HG03558 (cell line): ENCODE results near the gene BCCIP.

ENCODE experiments used
- ATAC-seq: cut with Tn5 transposase; IDR thresholded peaks from one replicate; pipeline ENCODE4 v1.9.1; 2021; ENCODE audit warnings: moderate number of reproducible peaks; ENCODE audit not compliant: unreplicated experiment; ENCODE audit errors: extremely low read depth

BCCIP gene

DNA sequence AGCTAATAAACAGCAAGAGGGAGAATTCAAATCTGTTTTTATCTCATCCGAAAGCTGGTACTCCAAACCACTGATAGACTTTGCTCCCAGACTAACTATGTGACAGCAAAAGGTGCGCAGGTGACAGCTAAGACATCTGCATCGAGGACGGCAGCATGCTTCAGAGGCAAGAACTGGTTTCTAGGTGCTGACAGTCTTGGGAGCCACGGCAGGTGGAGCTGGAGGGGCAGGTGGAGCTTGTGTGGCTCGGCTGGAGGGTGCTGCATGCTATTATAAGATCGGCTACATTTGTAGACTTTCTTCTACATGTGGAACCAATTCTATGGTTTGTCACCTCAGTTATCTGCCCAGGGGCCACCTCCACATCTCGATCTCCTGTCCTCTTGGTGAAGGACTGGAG lies 25.9 kb upstream of the BCCIP start:
- ATAC-seq, result no peak

DNA sequence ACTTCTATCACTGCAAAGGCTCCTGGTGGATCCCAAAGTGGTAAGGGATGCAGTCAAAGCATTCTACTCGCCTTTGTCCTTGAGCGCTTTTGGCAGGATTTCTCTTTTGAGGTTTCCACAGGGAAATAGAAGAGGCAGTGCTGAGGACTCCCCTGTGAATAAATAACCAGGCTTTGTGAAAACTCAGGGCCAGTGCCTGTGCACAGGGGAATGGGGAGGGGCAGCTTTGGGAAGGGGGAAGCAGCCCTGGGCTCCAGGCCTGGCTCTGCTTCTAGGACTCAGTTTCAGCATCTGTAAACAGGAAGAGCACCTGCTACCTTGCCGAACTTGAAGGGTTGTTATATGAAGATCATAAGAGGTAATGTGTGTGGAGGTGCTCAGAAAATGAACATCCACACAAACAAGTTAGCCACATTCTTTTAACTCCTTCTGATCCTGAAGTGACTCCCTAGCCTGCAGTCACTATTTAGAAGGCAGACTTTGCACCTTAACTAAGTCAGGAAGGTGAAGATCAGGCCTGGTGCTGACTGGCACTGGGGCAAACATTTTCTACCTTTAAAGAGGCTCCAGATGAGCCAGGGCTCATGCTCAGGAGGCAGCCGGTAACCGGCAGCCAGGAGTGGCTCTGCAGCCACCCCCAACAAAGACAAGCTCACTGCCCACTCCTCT lies 25.2 kb upstream of the BCCIP start:
- ATAC-seq, result no peak

DNA sequence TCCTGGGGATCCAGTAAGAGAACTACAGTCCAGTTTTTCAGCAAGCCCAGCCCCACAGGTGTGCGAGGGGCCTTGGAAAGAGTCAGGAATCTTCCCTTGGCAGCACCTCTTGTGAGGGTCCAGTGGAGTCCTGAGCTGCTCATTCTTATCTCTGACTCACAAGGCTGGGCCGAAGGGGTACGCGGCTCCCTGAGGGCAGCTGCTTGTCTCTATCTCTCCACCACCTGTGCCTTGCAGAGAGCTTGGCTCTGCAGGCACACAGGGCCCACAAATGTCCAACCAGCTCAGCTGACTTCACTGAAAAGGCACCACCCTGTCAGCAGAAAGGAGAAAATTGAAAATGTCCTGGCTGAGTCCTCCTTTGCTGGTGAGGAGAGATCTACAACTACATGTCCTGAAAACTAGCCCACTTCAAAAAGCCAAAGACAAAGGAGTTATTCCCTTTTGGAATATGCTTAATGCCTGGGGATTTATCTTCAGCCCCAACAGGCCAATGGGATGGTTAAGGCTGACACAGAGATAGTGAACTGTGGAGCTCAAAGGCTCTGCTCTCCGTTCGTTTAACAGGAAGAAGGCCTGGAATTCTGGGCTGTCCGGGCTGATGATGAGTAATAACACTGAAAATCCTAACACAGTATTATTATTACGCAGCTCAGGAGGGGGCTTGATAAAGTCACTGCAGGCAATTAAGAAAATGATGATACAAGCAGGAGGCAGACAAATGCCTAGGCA lies 23.7 kb upstream of the BCCIP start:
- no peak for ATAC-seq

DNA sequence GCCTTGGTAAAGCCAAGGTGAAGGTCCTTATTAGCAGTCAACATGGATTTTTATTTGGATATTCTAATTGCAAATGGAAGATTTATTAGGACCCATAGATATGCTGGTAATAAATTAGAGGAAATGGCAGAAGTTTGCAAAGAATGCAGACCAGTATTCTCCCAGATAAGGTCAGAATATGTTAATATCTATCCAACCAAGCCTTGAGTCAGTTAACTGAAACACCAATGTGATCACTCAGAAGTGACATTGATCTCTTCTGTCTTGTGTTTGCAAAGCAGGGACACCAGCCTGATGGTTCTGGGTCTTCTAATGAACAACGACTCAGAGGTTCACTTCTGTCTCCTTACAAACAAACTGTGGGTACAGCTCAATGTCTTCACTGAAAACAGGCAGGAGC lies 21.8 kb upstream of the BCCIP start:
- ATAC-seq, result no peak

DNA sequence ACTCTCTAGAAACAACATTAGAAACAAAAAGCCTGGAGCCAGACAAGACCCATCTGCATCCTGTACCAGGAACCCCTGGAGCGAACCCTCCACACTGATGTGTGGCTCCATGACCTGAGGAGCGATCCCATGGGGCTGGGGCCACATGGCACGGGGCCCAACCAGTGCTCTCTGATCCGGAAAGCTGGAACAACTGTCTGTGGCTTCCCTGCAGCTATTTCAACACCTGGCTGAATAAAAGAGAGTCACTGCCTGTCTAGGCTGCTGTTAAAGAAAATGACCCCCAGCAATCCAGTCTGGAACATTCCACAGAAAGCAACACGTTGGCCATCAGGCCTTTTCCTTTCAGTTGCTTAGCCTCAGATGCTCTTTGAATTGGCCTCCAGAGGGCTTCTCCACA lies 21.2 kb upstream of the BCCIP start:
- ATAC-seq, result no peak

GRCh38 chr10:125802739-125803138 lies 20.6 kb upstream of the BCCIP start:
- no peak for ATAC-seq

DNA sequence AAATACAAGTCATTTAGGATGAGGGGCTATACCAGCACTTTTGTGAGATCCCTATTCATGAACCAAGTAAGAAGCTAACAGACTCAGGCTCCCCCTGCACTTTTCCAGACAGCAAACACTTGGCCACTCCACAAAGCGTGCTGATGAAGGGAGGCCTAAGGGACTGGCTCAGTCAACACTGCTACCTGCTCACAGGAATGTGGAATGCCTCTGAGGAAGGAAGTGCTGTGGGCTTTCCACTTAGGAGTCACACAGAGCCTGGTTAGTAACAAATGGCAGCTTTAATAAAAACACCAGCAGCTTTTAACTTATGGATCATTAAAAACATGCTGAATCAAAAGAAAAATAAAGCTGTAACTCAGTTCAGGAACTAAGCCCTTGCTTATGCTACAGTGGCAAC lies 15.3 kb upstream of the BCCIP start:
- no peak for ATAC-seq

DNA sequence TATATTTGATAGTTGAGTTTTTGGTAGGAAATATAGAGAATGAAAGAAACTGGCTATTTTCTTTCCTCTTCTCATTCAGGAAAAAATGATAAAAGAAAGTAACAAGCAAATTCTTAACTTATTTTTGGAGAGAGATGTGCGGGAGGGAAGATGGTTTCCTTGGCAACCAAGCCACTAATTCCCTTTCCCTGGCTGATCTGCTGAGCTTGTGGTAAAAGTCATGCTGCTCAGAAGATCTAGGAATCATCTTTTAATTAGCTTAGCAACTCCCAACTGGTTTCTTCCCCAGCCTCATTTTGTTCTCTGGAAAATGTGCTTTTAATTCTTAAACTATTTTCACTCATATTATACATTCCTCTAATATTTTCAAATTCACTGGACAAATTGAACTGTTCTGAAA lies 12.1 kb upstream of the BCCIP start:
- no peak for ATAC-seq

GRCh38 chr10:125812128-125812750 lies 11.1 kb upstream of the BCCIP start:
- no peak for ATAC-seq

DNA sequence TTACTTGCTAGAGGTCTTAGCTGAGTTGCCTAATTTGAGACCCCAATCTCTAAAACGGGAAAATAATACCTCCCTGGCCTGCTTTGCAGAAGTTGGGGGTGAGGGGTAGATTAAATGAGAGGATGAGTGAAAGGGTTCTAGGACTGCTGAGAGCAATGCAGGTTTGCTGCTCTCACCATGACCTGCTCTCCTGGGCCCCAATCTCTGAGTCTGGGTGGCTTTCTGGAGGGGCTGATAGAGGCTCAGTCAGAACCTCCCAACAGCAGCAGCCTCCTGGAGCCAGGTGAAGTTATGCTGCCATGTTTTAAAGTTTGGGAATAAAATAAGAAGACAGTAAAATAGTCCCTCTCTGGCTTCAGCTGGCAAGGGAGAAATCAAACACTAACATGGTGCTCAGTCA lies 7.6 kb upstream of the BCCIP start:
- ATAC-seq, result no peak

DNA sequence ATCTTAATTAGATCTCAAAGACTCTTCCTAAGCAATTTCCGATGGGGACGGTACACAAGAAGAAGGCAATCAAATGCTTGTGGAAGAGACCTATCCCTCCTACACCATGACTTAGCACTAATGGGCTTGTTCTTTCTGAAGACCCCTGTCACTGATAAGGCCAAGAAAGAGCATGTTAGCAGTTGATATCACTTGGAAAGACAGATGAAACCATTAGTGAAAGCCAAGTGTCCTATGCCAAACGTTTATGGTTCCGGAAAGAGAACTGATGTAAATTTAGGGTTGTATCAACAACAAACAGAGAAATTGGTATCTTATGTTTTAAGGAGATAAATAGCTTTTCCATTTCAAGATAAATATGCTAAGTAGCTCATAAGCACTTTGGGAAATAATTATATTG lies 6.8 kb upstream of the BCCIP start:
- no peak for ATAC-seq

DNA sequence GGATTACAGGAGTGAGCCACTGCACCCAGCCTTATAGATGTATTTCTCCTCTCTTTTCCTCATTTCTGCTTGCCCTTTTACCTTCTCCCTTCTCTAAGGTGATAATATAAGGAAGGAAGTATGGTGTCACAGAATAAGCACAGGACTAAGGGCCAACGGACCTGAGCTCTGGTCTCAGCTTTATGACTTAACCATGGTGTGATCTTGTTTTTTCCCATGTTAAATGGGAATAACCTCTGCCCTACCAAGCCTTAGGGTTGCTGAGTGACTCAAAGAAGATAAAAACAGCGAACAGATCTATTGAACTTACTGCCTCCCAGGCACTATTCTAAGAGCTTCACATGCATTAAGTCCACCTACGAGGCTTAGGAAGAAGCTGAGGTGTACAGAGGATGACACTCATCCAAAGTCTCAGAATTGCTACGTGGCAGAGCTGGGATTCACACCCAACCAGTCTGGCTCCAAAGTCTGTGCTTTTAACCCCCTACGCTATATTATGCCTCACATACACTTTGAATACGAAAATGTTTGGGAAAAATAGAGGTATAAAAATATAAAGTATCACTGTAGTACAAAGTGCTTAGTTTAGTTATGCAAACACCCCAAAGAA lies 5.9 kb upstream of the BCCIP start:
- ATAC-seq, result no peak

DNA sequence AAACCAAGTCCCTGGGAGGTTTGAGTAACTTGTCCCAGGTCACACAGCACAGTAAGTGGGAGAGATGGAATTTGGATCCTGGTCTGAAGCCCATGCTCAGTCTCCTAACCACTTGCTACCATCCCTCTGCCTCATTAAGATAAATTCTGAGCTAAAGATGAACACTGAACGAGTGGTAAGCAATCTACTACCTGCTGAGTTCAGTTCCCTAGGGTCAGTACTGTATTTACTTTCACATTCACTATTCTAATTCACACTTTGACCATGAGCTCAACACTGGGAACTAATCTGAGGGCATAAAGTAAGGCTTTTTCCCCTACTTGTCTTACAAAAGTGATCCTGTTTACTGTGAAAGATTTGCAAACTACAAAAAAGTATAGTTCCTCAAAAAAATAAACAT lies 2.6 kb upstream of the BCCIP start:
- ATAC-seq, result no peak

- ATAC-seq, result no peak
Observed at GRCh38 chr10:125823663-125824251, 411 bp downstream of the BCCIP start.

GRCh38 chr10:125824736-125825135 lies 1.4 kb downstream of the BCCIP start:
- no peak for ATAC-seq

- ATAC-seq, result no peak
Observed at GRCh38 chr10:125827133-125827532, 3.8 kb downstream of the BCCIP start.

DNA sequence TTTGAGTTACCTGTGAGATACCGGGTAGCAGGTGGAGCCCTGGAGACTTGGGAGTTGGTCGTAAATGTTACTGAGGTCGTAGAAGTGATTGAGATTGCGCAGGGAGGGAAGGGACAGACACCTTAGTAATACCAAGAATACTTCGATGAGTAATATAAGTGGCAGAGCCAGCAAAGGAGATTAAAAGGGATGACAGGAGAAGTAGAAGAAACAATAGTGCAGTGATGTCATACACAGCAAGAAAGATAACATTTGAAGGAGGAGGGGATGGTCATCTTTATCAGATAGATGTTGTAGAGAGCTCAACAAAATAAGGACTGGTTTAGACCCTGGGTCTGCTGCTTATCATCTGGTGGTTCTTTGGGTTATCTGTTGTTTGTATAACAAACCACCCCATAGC lies 5.0 kb downstream of the BCCIP start:
- no peak for ATAC-seq

DNA sequence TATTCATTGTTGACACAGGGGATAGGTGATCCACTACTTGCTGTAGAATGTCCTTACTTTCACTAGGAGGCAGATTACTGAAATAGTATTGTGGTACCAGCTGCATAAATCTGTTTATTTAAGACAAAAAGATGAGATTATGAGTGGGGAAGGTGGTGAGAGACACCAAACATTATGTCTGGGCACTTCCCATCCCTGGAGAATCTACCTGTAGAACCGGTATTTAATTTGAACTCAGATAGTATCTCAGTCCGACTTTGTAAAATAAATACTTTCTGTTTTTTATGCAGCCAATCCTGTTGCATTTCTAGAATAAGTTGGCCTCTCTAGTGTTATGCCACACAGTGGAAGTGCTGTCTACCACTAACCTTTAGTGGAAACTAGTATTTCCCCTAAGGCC lies 13.4 kb downstream of the BCCIP start:
- ATAC-seq, result no peak

GRCh38 chr10:125838802-125839575 lies 15.6 kb downstream of the BCCIP start:
- no peak for ATAC-seq

GRCh38 chr10:125840406-125840805 lies 17.1 kb downstream of the BCCIP start:
- ATAC-seq, result no peak
